SHP77 treated with DMSO at 0.1 percent for 48 hours (cell line): ENCODE measurements around the gene PPOX.

Source experiments
- DNase-seq: peaks from one replicate; lab custom pipeline; 2025; lab: John Stamatoyannopoulos, UW

PPOX gene

GRCh38 chr1:161165742-161166668, at the start of gene PPOX:
Gene PPOX, plus strand, starts transcription at chr1:161166426. Its CDS starts 422 bp downstream, at chr1:161166848.
- DNase-seq, result peak; percentile 99

GRCh38 chr1:161117759-161118581, 48.3 kb upstream of the PPOX start, which contains the start of the genes NIT1 and PFDN2:
Gene NIT1, plus strand, starts transcription at chr1:161118105. Its CDS starts 72 bp downstream, at chr1:161118177.
Gene PFDN2, minus strand, starts transcription at chr1:161118037. Its CDS starts 11 bp downstream, at chr1:161118026.
- peak; percentile 67 for DNase-seq

GRCh38 chr1:161119092-161119903, 46.9 kb upstream of the PPOX start:
- DNase-seq, result no peak

- no peak for DNase-seq
These were observed 45.1 kb upstream of the PPOX start for GRCh38 chr1:161121042-161121650.

- DNase-seq, result no peak
These were observed 44.4 kb upstream of the PPOX start for GRCh38 chr1:161121834-161122233.

- DNase-seq, result no peak
These were observed 43.3 kb upstream of the PPOX start for GRCh38 chr1:161122967-161123366.

- no peak for DNase-seq
These were observed 38.6 kb upstream of the PPOX start for GRCh38 chr1:161127649-161128048.

- DNase-seq, result no peak
These were observed 37.4 kb upstream of the PPOX start for GRCh38 chr1:161128591-161129420.

GRCh38 chr1:161130266-161130665, 36.0 kb upstream of the PPOX start:
- no peak for DNase-seq

- no peak for DNase-seq
These were observed 34.5 kb upstream of the PPOX start for GRCh38 chr1:161131523-161132409.

GRCh38 chr1:161132410-161133219, 33.6 kb upstream of the PPOX start, which contains the start of gene DEDD:
Gene DEDD, minus strand, starts transcription at chr1:161132667. Its CDS starts 8,205 bp downstream, at chr1:161124462.
- DNase-seq, result peak; percentile 99

- DNase-seq, result no peak
These were observed 32.9 kb upstream of the PPOX start for GRCh38 chr1:161133220-161133740.

GRCh38 chr1:161137881-161138280, 28.3 kb upstream of the PPOX start:
- DNase-seq, result no peak

- no peak for DNase-seq
These were observed 27.8 kb upstream of the PPOX start for GRCh38 chr1:161138431-161138830.

- DNase-seq, result peak; percentile 60
These were observed 26.5 kb upstream of the PPOX start for GRCh38 chr1:161139766-161140165.

- DNase-seq, result no peak
These were observed 25.3 kb upstream of the PPOX start for GRCh38 chr1:161140755-161141400.

GRCh38 chr1:161145832-161146231, 20.4 kb upstream of the PPOX start:
- DNase-seq, result no peak

- DNase-seq, result no peak
These were observed 13.1 kb upstream of the PPOX start for GRCh38 chr1:161153176-161153575.
